GM12878 (cell line): ENCODE data around the gene PRMT5. TPM values are rescaled to one million over a fixed set of nuclear protein-coding genes. Genes with fewer than 3 reads are reported as not detected.

Source experiments
- ATAC-seq: fragments of 200-7000 bp; cut with Tn5 transposase; 3 replicates; pipeline ENCODE4 v1.9.1; 2020; ENCODE audit warnings: mild to moderate bottlenecking, moderate library complexity
- BruUV-seq: library from RNA; stranded (reverse); fragments of 400-500 nt; replicated peaks from 2 replicates; lab custom pipeline; 2021; lab: Mats Ljungman, UMichigan
- CTCF ChIA-PET: fragments of 300-600 bp; sonication (Branson Sonifier 250); formaldehyde crosslinking; extraction: SDS; loops from one replicate; lab custom pipeline; 2021; ENCODE audit warnings: inconsistent platforms; lab: Yijun Ruan, JAX
- POLR2A ChIA-PET: fragments of 350-600 bp; formaldehyde crosslinking; extraction: SDS; loops from one replicate; lab custom pipeline; 2021; ENCODE audit warnings: inconsistent platforms; lab: Charles Lee
- RAD21 ChIA-PET: fragments of 300-600 bp; sonication (Branson Sonifier 250); formaldehyde crosslinking; loops from one replicate; lab custom pipeline; 2023; ENCODE audit warnings: antibody characterized with exemption; ENCODE audit not compliant: unreplicated experiment; lab: Charles Lee
- SMC1A ChIA-PET: fragments of 300-600 bp; sonication (Branson Sonifier 250); formaldehyde crosslinking; loops from one replicate; lab custom pipeline; 2023; ENCODE audit not compliant: unreplicated experiment, uncharacterized antibody; lab: Charles Lee
- DNase-seq: peaks from one replicate; pipeline ENCODE4 v3.0.0-alpha.2; 2011; ENCODE audit warnings: low read depth, low spot score
- FAIRE-seq: peaks from 3 replicates; lab custom pipeline; 2011; peaks lifted over from hg19 to GRCh38; lab: Jason Lieb, UNC
- H2AFZ ChIP-seq: 2 replicates; pipeline ENCODE4 v1.6.0; 2011; ENCODE audit warnings: low read depth, low read length, control low read depth; ENCODE audit not compliant: control insufficient read depth
- H3K27ac ChIP-seq: 2 replicates; pipeline ENCODE4 v1.5.1; 2011; ENCODE audit warnings: control low read depth; ENCODE audit not compliant: control insufficient read depth, insufficient read depth
- H3K27me3 ChIP-seq, 2 experiments: replicated peaks in 1 of 2; 2 replicates each; pipeline versions ENCODE4 v1.6.0 to v1.6.1; 2011; ENCODE audit warnings: low read length in 1 of 2; ENCODE audit not compliant: control insufficient read depth in 2 of 2, insufficient read depth in 2 of 2
- H3K36me3 ChIP-seq, 2 experiments: 2 replicates each; pipeline ENCODE4 v1.5.1; 2011; ENCODE audit warnings: low read length in 1 of 2; ENCODE audit not compliant: control insufficient read depth in 2 of 2, insufficient read depth in 2 of 2
- H3K4me1 ChIP-seq: 2 replicates; pipeline ENCODE4 v1.6.1; 2011; ENCODE audit warnings: mild to moderate bottlenecking, low read length, moderate library complexity, mixed read lengths; ENCODE audit not compliant: control insufficient read depth, insufficient read depth
- H3K4me2 ChIP-seq: 2 replicates; pipeline ENCODE4 v1.6.0; 2011; ENCODE audit warnings: control low read depth; ENCODE audit not compliant: control insufficient read depth, insufficient read depth
- H3K4me3 ChIP-seq: fragments of 200-600 bp; sonication (generic); 2 replicates; pipeline ENCODE4 v1.5.1; 2016
- H3K79me2 ChIP-seq: 2 replicates; pipeline ENCODE4 v1.6.0; 2011; ENCODE audit warnings: low read length; ENCODE audit not compliant: control insufficient read depth, insufficient read depth
- H3K9ac ChIP-seq: 2 replicates; pipeline ENCODE4 v1.8.0; 2011; ENCODE audit warnings: low read length, control low read depth, mixed read lengths; ENCODE audit not compliant: control insufficient read depth, insufficient read depth
- H3K9me3 ChIP-seq: replicated peaks from 3 replicates; pipeline ENCODE4 v1.5.1; 2011; ENCODE audit warnings: mild to moderate bottlenecking, low read length; ENCODE audit not compliant: control insufficient read depth, insufficient read depth
- H4K20me1 ChIP-seq: 2 replicates; pipeline ENCODE4 v1.6.0; 2011; ENCODE audit not compliant: control insufficient read depth, insufficient read depth
- CREM ChIP-seq: IDR thresholded peaks from 2 replicates; pipeline ENCODE4 v1.6.1; 2014; ENCODE audit warnings: antibody characterized with exemption, low read depth
- E4F1 ChIP-seq: fragments of 450-650 bp; IDR thresholded peaks from 2 replicates; pipeline ENCODE4 v1.6.1; 2018; ENCODE audit warnings: borderline replicate concordance, mild to moderate bottlenecking; ENCODE audit not compliant: partially characterized antibody
- GATAD2B ChIP-seq: fragments of 450-650 bp; conservative IDR thresholded peaks from 2 replicates; pipeline ENCODE4 v1.6.1; 2017; ENCODE audit warnings: low read depth, mild to moderate bottlenecking, moderate library complexity
- POLR2A ChIP-seq: IDR thresholded peaks from 2 replicates; pipeline ENCODE4 v1.6.1; 2011; ENCODE audit warnings: low read depth, mild to moderate bottlenecking, low read length
- RB1 ChIP-seq: fragments of 450-650 bp; formaldehyde crosslinking; IDR thresholded peaks from 2 replicates; pipeline ENCODE4 v1.6.1; 2017; ENCODE audit warnings: mild to moderate bottlenecking, borderline replicate concordance
- RFX5 ChIP-seq: IDR thresholded peaks from 2 replicates; pipeline ENCODE4 v1.6.1; 2011; ENCODE audit warnings: low read depth, low read length, improper control_type of control experiment
- SIN3A ChIP-seq: IDR thresholded peaks from 2 replicates; pipeline ENCODE4 v1.6.1; 2012; ENCODE audit warnings: low read depth, low read length, improper control_type of control experiment
- SP1 ChIP-seq: IDR thresholded peaks from one replicate; pipeline ENCODE4 v1.6.1; 2011; ENCODE audit warnings: low read depth, low read length
- TCF3 ChIP-seq: IDR thresholded peaks from 2 replicates; pipeline ENCODE4 v1.6.1; 2012; ENCODE audit warnings: low read depth, mild to moderate bottlenecking, low read length, borderline replicate concordance; ENCODE audit not compliant: insufficient read depth
- WGBS: methylation state at CpG from one replicate; pipeline ENCODE4 v1.1.6; 2016; ENCODE audit warnings: low lambda C conversion rate; ENCODE audit not compliant: insufficient replicate concordance, insufficient coverage; ENCODE audit errors: missing lambda C conversion rate; 5-methylcytosine and 5-hydroxymethylcytosine counted together
- in situ Hi-C: fragments of 300-500 bp; cut with MboI; formaldehyde crosslinking; loops from 9 replicates; pipeline ENCODE4 v1.14.3; 2018; ENCODE audit warnings: mixed read lengths
- intact Hi-C: fragments of 100-400 bp; cut with micrococcal nuclease; formaldehyde crosslinking; loops from one replicate; pipeline ENCODE4 v1.14.2; 2022; ENCODE audit not compliant: unreplicated experiment
- polyA plus RNA-seq, 11 experiments: library from polyadenylated mRNA; depleted of rRNA in 4 of 11; unstranded in 6 of 11; stranded (reverse) in 5 of 11; fragments of >200 nt; fragmentation: Nextera tagmentation in 4 of 11; fragmentation: Illumina TruSeq in 1 of 11; extraction: Ambion mirVana in 4 of 11; extraction: Trizol in 1 of 11; gene quantifications; 1 replicate in 1 of 11; 2 replicates in 10 of 11; pipeline versions ENCODE4 v1.2.1 to v1.2.3, GENCODE V29; 2011 to 2016; ENCODE audit warnings: inconsistent platforms in 2 of 11, missing spikeins in 2 of 11, low read depth in 1 of 11
- total RNA-seq, 4 experiments: library from RNA; depleted of rRNA in 3 of 4; stranded (reverse); fragments of >200 nt in 3 of 4; fragmentation: Illumina TruSeq in 1 of 4; extraction: Trizol in 1 of 4; gene quantifications; 2 replicates each; pipeline versions ENCODE4 v1.2.1 to v1.2.3, GENCODE V29; 2013 to 2021

The PRMT5 gene
- total and polyA plus RNA-seq, 10 of the 15 experiments (the other 5 are each of a cell fraction or from before 2014, with no cell fraction given) = 54.3 to 221 (median 111) TPM

- no peak for TF ChIP-seq SP1
- TF ChIP-seq CREM = no peak
- no peak for TF ChIP-seq RFX5
- no peak for TF ChIP-seq RB1
- TF ChIP-seq, all 136 proteins: peak for 0
Measured at GRCh38 chr14:22908601-22909000, 20.6 kb downstream of the PRMT5 start (continued).

- Histone ChIP-seq H3K9ac (no peak overlapping the region), H3K4me2 (no peak overlapping the region), H3K4me1 (no peaks in the 10 kb centered on the region), H4K20me1 (no peaks in the 10 kb centered on the region), H3K79me2 (peaks cover 5% of the 10 kb centered on the region), H3K27me3 (no peaks in the 10 kb centered on the region), H2AFZ (no peak overlapping the region), H3K36me3 (peaks cover 15 to 35% of the 10 kb centered on the region in 2 experiments), H3K4me3 (no peak overlapping the region), H3K27ac (no peak overlapping the region), H3K9me3 (no peaks in the 10 kb centered on the region)
- BruUV-seq = no TSS peak
- WGBS = 97% methylated on average over 3 of the region's 3 CpGs
- ChIA-PET CTCF (interaction anchor here (1.0 kb wide), 2 partner anchors 11 to 248 kb away, joined by 3 to 4 read pairs; no protein-coding TSS in a partner anchor), POLR2A (interaction anchor here (0.7 to 1.1 kb wide), 2 partner anchors 12 to 277 kb away, joined by 3 read pairs; partner anchors contain the start of gene RBM23), RAD21 (interaction anchor here (0.8 to 1.3 kb wide), 4 partner anchors 9 to 35 kb away, joined by 3 to 5 read pairs (median 4); no protein-coding TSS in a partner anchor), SMC1A (interaction anchor here (0.6 to 1.2 kb wide), 5 partner anchors 10 to 249 kb away, joined by 3 to 4 read pairs (median 3); no protein-coding TSS in a partner anchor)
- intact Hi-C loops = no loop called here
- DNase-seq = no peak
- no peak for ATAC-seq
- FAIRE-seq = no peak
- in situ Hi-C loops = no loop called here
- TF ChIP-seq SIN3A (no peak), GATAD2B (no peak)
Measured at GRCh38 chr14:22907429-22907828, 21.7 kb downstream of the PRMT5 start.

GRCh38 chr14:22906073-22906472 is 23.1 kb downstream of the PRMT5 start:
- ATAC-seq = no peak
- no peak for FAIRE-seq
- WGBS = 98% methylated on average over 20 of the region's 20 CpGs
- BruUV-seq = no TSS peak
- Histone ChIP-seq H4K20me1 (no peaks in the 10 kb centered on the region), H3K27ac (no peak overlapping the region), H3K27me3 (no peaks in the 10 kb centered on the region), H3K9me3 (no peaks in the 10 kb centered on the region), H3K4me2 (no peak overlapping the region), H3K4me1 (no peaks in the 10 kb centered on the region), H2AFZ (no peak overlapping the region), H3K4me3 (no peak overlapping the region), H3K79me2 (no peaks in the 10 kb centered on the region; the same call in 1 of the 2 replicates), H3K9ac (no peak overlapping the region), H3K36me3 (peaks cover 22 to 36% of the 10 kb centered on the region in 2 experiments)
- RAD21 ChIA-PET = no interaction called here
- SMC1A ChIA-PET = no interaction called here
- no peak for DNase-seq
- intact Hi-C loops (no loop called here), in situ Hi-C loops (no loop called here)
- CTCF ChIA-PET = interaction anchor here (0.6 kb wide), 1 partner anchor 86 kb away, joined by 3 read pairs; no protein-coding TSS in a partner anchor
- POLR2A ChIA-PET = no interaction called here
- TF ChIP-seq RFX5 (no peak), TCF3 (no peak), POLR2A (peak; percentile 39; the same call in 1 of the 2 replicates), E4F1 (no peak)
